Body of pancreas (tissue), 4 donors: ENCODE data around the gene FBXO7.

Source experiments
- CTCF ChIP-seq, 7 experiments: fragments of 450-650 bp in 4 of 7; fragments of 200-600 bp in 3 of 7; sonication (generic) in 3 of 7; IDR thresholded peaks; one replicate each; pipeline ENCODE4 v1.5.1; 2016 to 2019; ENCODE audit warnings: antibody characterized with exemption in 7 of 7
- POLR2A ChIP-seq, 3 donors: fragments of 450-650 bp; IDR thresholded peaks; one replicate each; pipeline ENCODE4 v1.6.1; 2016; ENCODE audit warnings: antibody characterized with exemption in 3 of 3, mild to moderate bottlenecking in 2 of 3

DNA sequence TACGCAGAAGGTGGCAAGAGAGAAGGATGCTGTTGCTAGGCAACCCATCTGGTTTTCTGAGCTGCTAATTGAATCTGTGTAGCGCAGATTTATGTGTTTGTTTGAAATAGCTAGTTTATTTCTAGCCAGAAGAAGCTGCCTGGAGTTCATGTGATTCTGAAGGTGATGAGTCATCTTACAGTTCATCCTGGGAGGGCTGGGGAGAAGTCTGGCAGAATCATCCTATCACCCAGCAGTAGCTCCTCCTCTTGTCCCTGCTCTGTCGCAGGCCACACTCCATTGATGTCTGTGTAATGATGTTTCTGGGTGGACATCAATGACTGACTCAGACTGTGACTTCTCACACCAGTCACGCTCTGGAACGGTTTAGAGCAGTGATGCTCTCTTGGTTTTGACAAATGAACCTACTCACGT is 4.8 kb upstream of the FBXO7 start:
- TF ChIP-seq CTCF (IDR thresholded peaks at IDR 0.05) = no peak
- TF ChIP-seq POLR2A (IDR thresholded peaks at IDR 0.05) = no peak
